Esophagus squamous epithelium (tissue), 5 donors: ENCODE measurements around the gene CALHM3. TPM values are rescaled to one million over a fixed set of nuclear protein-coding genes. Genes with fewer than 3 reads are reported as not detected.
"Not testable (repeated sequence)": the region's sequence is repeated elsewhere in the genome, so short reads cannot be mapped to it uniquely, and the experiment has no call there.

Experiments
- DNase-seq: peaks from one replicate; lab custom pipeline; 2025; lab: John Stamatoyannopoulos, UW
- H3K27ac ChIP-seq, 4 donors: fragments of 200-600 bp; sonication (generic); one replicate each; pipeline ENCODE4 v1.5.1; 2016 to 2019; ENCODE audit warnings: mild to moderate bottlenecking in 1 of 4
- H3K27me3 ChIP-seq, 4 donors: fragments of 200-600 bp; sonication (generic); 1 replicate in 3 of 4; 2 replicates in 1 of 4; pipeline versions ENCODE4 v1.5.1 to v1.6.0; 2017 to 2021; ENCODE audit warnings: antibody characterized with exemption in 1 of 4
- H3K36me3 ChIP-seq, 3 donors: fragments of 200-600 bp; sonication (generic); one replicate each; pipeline ENCODE4 v1.5.1; 2016 to 2019
- H3K4me1 ChIP-seq, 3 donors: fragments of 200-600 bp; sonication (generic); one replicate each; pipeline ENCODE4 v1.5.1; 2017 to 2019
- H3K4me3 ChIP-seq, 4 donors: fragments of 200-600 bp; sonication (generic); 1 replicate in 3 of 4; 2 replicates in 1 of 4; pipeline ENCODE4 v1.5.1; 2016 to 2019; ENCODE audit warnings: mild to moderate bottlenecking in 2 of 4, moderate library complexity in 1 of 4
- H3K9me3 ChIP-seq, 3 donors: fragments of 200-600 bp; sonication (generic); one replicate each; pipeline ENCODE4 v1.5.1; 2016 to 2019
- POLR2A ChIP-seq, 4 donors: fragments of 450-650 bp; IDR thresholded peaks; one replicate each; pipeline ENCODE4 v1.6.1; 2017; ENCODE audit warnings: antibody characterized with exemption in 4 of 4, mild to moderate bottlenecking in 4 of 4, moderate library complexity in 3 of 4
- whole genome bisulfite sequencing, 2 donors: methylation state at CpG; one replicate each; pipeline ENCODE4 v1.1.5; 2018; 5-methylcytosine and 5-hydroxymethylcytosine counted together
- intact Hi-C: fragments of 100-400 bp; cut with DNase I; formaldehyde crosslinking; loops from one replicate; pipeline ENCODE4 v1.15.0; 2022
- total RNA-seq, 4 donors: library from RNA; depleted of rRNA; stranded (reverse); fragments of >200 nt; gene quantifications; one replicate each; pipeline ENCODE4 v1.1.0, GENCODE V29; 2016
- TF ChIP-seq, protein P1 (sequence below), 6 experiments: fragments of 450-650 bp in 4 of 6; fragments of 200-600 bp in 2 of 6; sonication (generic) in 2 of 6; IDR thresholded peaks; one replicate each; pipeline ENCODE4 v1.5.1; 2016 to 2019; ENCODE audit warnings: antibody characterized with exemption in 6 of 6, mild to moderate bottlenecking in 4 of 6, moderate library complexity in 4 of 6
- donor health status: DM: yes; HTN: yes; CAD: no.

The CALHM3 gene
- total RNA-seq, 4 donors from 2014 or later, result not detected

DNA sequence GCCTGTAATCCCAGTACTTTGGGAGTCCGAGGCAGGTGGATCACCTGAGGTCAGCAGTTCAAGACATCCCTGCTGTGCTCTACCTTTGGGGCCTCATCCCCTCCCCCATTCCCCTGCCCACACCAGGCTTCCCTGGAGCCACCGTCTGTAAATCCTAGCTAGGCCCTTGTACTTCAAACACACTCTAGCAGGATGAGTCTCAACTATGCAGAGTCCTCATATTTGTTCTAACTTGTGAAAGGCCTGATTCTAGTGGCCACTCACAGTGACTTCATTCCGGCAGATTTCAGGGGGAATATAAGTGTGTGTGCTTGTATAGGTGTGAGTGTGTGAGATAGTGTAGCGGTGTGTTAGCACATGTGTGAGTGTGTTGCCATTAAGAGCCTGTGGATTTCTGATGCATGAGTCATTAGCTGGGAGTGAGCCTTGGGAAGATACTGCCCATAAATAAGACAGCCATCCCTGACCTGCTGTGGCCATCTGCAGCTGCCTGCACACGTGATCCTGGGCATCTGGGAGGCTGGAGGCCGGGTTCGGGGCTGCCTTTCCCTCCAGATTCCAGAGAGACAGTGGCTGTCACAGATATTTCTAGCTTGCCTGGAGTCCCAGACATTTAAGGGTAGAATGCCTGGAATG lies 12.8 kb upstream of the CALHM3 start:
- no peak for DNase-seq
- WGBS, 2 donors, result 52 to 57% methylated on average over 3 to 7 of the region's 7 CpGs
- no peaks in the 10 kb centered on the region for H3K36me3 ChIP-seq
- no peak overlapping the region for H3K4me3 ChIP-seq
- TF ChIP-seq, protein P1, sequence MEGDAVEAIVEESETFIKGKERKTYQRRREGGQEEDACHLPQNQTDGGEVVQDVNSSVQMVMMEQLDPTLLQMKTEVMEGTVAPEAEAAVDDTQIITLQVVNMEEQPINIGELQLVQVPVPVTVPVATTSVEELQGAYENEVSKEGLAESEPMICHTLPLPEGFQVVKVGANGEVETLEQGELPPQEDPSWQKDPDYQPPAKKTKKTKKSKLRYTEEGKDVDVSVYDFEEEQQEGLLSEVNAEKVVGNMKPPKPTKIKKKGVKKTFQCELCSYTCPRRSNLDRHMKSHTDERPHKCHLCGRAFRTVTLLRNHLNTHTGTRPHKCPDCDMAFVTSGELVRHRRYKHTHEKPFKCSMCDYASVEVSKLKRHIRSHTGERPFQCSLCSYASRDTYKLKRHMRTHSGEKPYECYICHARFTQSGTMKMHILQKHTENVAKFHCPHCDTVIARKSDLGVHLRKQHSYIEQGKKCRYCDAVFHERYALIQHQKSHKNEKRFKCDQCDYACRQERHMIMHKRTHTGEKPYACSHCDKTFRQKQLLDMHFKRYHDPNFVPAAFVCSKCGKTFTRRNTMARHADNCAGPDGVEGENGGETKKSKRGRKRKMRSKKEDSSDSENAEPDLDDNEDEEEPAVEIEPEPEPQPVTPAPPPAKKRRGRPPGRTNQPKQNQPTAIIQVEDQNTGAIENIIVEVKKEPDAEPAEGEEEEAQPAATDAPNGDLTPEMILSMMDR (IDR thresholded peaks at IDR 0.05), result no peak
- no peak for TF ChIP-seq POLR2A (IDR thresholded peaks at IDR 0.05)
- no peak overlapping the region for H3K27ac ChIP-seq
- H3K27me3 ChIP-seq, result peaks cover 0 to 60% (median 10%) of the 10 kb centered on the region in 4 donors
- H3K9me3 ChIP-seq, result no peaks in the 10 kb centered on the region
- H3K4me1 ChIP-seq, result peaks cover 9 to 28% (median 14%) of the 10 kb centered on the region in 3 donors
- intact Hi-C loops, result no loop called here

DNA sequence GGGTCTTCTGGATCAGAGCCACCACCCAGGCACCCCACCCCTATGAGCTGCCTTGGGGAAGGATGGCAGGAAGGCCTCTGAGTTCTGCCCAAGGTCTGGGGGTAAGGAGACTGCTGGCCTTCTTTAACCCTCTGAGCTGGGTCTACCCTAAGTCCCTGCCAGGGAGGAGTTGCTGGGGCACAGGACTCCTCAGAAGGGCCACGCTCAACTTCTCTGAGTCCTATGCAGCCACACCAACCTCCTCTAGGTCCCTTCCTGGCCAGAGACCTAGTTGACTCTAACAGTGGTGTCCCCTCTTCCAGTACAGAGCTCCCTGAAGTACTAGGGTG lies 11.9 kb upstream of the CALHM3 start:
- Histone ChIP-seq H3K9me3 (no peaks in the 10 kb centered on the region), H3K4me1 (peaks cover 9 to 28% (median 14%) of the 10 kb centered on the region in 3 donors), H3K27me3 (peaks cover 0 to 52% (median 10%) of the 10 kb centered on the region in 4 donors), H3K27ac (no peak overlapping the region), H3K36me3 (no peaks in the 10 kb centered on the region), H3K4me3 (no peak overlapping the region)
- WGBS, 2 donors, result 100% methylated on average over 1 of the region's 1 CpG; no CpG with 5 or more reads in 1 of the 2 donors
- no peak for TF ChIP-seq POLR2A (IDR thresholded peaks at IDR 0.05)
- TF ChIP-seq, protein P1 (IDR thresholded peaks at IDR 0.05), result no peak
- no peak for DNase-seq
- intact Hi-C loops, result no loop called here

DNA sequence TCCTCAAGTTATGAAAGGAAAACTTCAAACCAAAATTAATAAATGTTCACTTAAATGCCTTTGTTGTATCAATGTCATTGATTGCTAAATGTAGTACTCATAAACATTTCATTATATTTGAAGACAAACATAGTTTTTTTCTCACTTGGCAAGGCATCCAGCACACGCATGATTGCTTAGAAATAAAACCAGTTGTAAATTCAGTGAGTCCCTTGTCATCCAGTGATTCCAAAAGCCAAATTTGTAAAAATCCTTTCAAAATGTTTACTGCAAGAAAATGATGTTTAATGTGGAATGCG lies 8.3 kb upstream of the CALHM3 start:
- Histone ChIP-seq H3K27ac (no peak overlapping the region), H3K4me1 (peaks cover 0 to 12% (median 0%) of the 10 kb centered on the region in 3 donors), H3K4me3 (no peak overlapping the region), H3K27me3 (peaks cover 0 to 16% (median 0%) of the 10 kb centered on the region in 4 donors), H3K9me3 (no peaks in the 10 kb centered on the region), H3K36me3 (no peaks in the 10 kb centered on the region)
- DNase-seq, result no peak
- 65 to 81% methylated on average over 2 of the region's 2 CpGs for WGBS, 2 donors
- intact Hi-C loops, result no loop called here
- TF ChIP-seq, protein P1 (IDR thresholded peaks at IDR 0.05), result no peak
- TF ChIP-seq POLR2A (IDR thresholded peaks at IDR 0.05), result no peak

DNA sequence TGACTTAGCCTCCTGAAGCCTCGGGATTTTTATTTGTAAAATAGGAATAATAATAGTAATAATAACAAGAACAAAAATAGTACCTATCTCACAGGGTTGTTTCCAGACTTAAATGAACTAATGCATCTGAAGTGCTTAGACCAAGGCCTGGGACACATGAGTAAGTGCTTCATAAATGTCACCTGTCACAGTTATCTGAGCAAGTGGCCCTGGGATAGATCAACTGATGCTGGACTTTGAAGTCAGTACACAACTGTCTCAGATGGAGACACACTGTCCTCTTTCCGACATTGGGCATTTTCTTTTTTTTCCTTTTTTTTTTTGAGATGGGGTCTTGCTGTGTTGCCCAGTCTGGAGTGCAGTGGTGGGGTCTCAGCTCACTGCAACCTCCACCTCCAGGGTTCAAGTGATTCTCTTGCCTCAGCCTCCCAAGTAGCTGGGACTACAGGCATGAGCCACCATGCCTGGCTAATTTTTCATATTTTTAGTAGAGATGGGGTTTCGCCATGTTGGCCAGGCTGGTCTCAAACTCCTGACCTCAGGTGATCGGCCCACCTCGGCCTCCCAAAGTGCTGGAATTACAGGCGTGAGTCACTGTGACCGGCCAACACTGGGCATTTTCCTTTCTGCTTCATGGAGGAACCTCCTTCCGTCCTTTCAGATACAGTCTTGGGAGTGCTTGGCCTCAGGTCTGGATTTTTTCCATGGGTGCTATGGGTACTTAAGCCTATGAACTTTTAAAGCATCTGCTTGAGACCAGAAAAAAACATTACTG lies 7.8 kb upstream of the CALHM3 start:
- H3K9me3 ChIP-seq, H3K4me1 ChIP-seq, H3K4me3 ChIP-seq, DNase-seq, H3K36me3 ChIP-seq, intact Hi-C loops, H3K27ac ChIP-seq: not testable (repeated sequence)
- 68 to 78% methylated on average over 3 to 8 of the region's 8 CpGs for WGBS, 2 donors
- peaks cover 0 to 11% (median 0%) of the 10 kb centered on the region in 4 donors for H3K27me3 ChIP-seq

DNA sequence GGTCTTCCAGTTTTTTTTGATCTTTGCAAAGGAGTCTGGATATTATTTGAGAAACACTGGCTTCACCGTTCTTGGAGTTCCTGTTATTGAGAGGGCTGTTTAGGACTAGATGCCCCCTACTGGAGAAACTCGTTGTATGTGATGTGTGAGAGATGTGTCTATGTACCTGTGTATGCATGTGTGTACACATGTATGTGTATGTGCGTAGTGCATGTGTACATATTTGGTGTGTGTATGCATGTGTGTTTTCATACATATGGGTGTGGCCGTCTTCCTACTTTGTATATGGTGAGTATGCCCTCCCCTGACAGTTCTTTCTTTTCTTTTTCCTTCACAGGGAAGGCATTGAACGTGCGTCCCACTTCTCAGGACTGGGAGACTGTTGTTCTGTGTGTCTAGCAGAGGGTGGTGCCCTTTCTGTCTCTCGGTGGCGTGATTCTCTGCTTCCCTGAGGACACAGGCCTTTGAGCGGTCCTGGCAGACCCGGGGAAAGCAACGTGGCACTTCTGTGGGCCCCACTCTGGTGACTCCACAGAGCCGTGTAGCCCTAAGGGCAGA lies 3.0 kb upstream of the CALHM3 start:
- no peak for DNase-seq
- intact Hi-C loops, result loop anchor here (5.0 kb wide), 1 partner anchor 65 kb away; no protein-coding TSS in a partner anchor

More for the DNA sequence above, 3.0 kb upstream of the CALHM3 start:
- Histone ChIP-seq H3K27ac (no peak overlapping the region), H3K4me1 (peaks cover 0 to 24% (median 6%) of the 10 kb centered on the region in 3 donors), H3K36me3 (no peaks in the 10 kb centered on the region), H3K9me3 (no peaks in the 10 kb centered on the region), H3K27me3 (no peaks in the 10 kb centered on the region), H3K4me3 (no peak overlapping the region)
- no peak for TF ChIP-seq POLR2A (IDR thresholded peaks at IDR 0.05)
- TF ChIP-seq, protein P1 (IDR thresholded peaks at IDR 0.05), result peak; percentile 46 to 62 (median 58)
- WGBS, 2 donors, result 29 to 35% methylated on average over 6 to 7 of the region's 12 CpGs
